COLO668 (cell line): ENCODE measurements around the gene ATP1A3.
A peak's percentile ranks its signal among the peaks of the same experiment; 100 is the strongest.
"Not testable (repeated sequence)": the region's sequence is repeated elsewhere in the genome, so short reads cannot be mapped to it uniquely, and the experiment has no call there.

Experiments used
- DNase-seq: peaks from one replicate; lab custom pipeline; 2025; ENCODE audit not compliant: unreplicated experiment; lab: John Stamatoyannopoulos, UW

Gene ATP1A3

GRCh38 chr19:41993612-41994483 is at the start of gene ATP1A3:
TSS of gene ATP1A3 (minus strand) at chr19:41994230. CDS start at chr19:41994076, 154 bp downstream.
- DNase-seq: peak; percentile 87

- no peak for DNase-seq
Measured at GRCh38 chr19:42042455-42043170, 48.6 kb upstream of the ATP1A3 start.

- DNase-seq: not testable (repeated sequence)
Measured at GRCh38 chr19:42040491-42040890, 46.5 kb upstream of the ATP1A3 start.

- no peak for DNase-seq
Measured at GRCh38 chr19:42040031-42040430, 46.0 kb upstream of the ATP1A3 start.

GRCh38 chr19:42038666-42039065 is 44.6 kb upstream of the ATP1A3 start:
- peak; percentile 68 for DNase-seq

GRCh38 chr19:42037649-42038048 is 43.6 kb upstream of the ATP1A3 start:
- DNase-seq: no peak

GRCh38 chr19:42034640-42035391 is 40.8 kb upstream of the ATP1A3 start:
- peak; percentile 44 for DNase-seq

- no peak for DNase-seq
Measured at GRCh38 chr19:42033413-42033812, 39.4 kb upstream of the ATP1A3 start.

- DNase-seq: peak; percentile 87
Measured at GRCh38 chr19:42032431-42032830, 38.4 kb upstream of the ATP1A3 start.

- no peak for DNase-seq
Measured at GRCh38 chr19:42030645-42031440, 36.8 kb upstream of the ATP1A3 start.

GRCh38 chr19:42028304-42029216 is 34.5 kb upstream of the ATP1A3 start:
- DNase-seq: peak; percentile 18

- no peak for DNase-seq
Measured at GRCh38 chr19:42024622-42025111, 30.6 kb upstream of the ATP1A3 start.

- no peak for DNase-seq
Measured at GRCh38 chr19:42023943-42024260, 29.9 kb upstream of the ATP1A3 start.

GRCh38 chr19:42023121-42023942 is 29.3 kb upstream of the ATP1A3 start:
- DNase-seq: peak; percentile 55

- DNase-seq: no peak
Measured at GRCh38 chr19:42022616-42023015, 28.6 kb upstream of the ATP1A3 start.

- DNase-seq: no peak
Measured at GRCh38 chr19:42021185-42021584, 27.2 kb upstream of the ATP1A3 start.

- DNase-seq: no peak
Measured at GRCh38 chr19:42018503-42019193, 24.6 kb upstream of the ATP1A3 start.

- DNase-seq: no peak
Measured at GRCh38 chr19:42017040-42017439, 23.0 kb upstream of the ATP1A3 start.
